H1 (cell line): ENCODE measurements around the gene RITA1. TPM values are rescaled to one million over a fixed set of nuclear protein-coding genes. Genes with fewer than 3 reads are reported as not detected.

Experiments
- CTCF ChIA-PET: fragments of 300-600 bp; sonication (Branson Sonifier 250); formaldehyde crosslinking; loops from one replicate; lab custom pipeline; 2021; ENCODE audit not compliant: partially characterized antibody; lab: Charles Lee
- POLR2A ChIA-PET: fragments of 300-600 bp; sonication (Branson Sonifier 250); formaldehyde crosslinking; loops from one replicate; lab custom pipeline; 2021; ENCODE audit warnings: inconsistent platforms; ENCODE audit not compliant: partially characterized antibody; lab: Charles Lee
- DNase-seq, 2 experiments: peaks; one replicate each; pipeline versions ENCODE4 v3.0.0 to v3.0.0-alpha.2; 2010 to 2022; ENCODE audit warnings: low spot score in 2 of 2, low read depth in 1 of 2, mixed read lengths in 1 of 2
- FAIRE-seq: peaks from 2 replicates; lab custom pipeline; 2011; peaks lifted over from hg19 to GRCh38; lab: Jason Lieb, UNC
- H2AFZ ChIP-seq: 2 replicates; pipeline ENCODE4 v1.8.1; 2012; ENCODE audit warnings: low read length, inconsistent platforms
- H2AK5ac ChIP-seq: 2 replicates; pipeline ENCODE4 v1.6.1; 2013; ENCODE audit warnings: low read depth, low read length
- H2BK120ac ChIP-seq: replicated peaks from 2 replicates; pipeline ENCODE3; 2013; ENCODE audit warnings: low read depth, low read length, inconsistent platforms
- H2BK12ac ChIP-seq: 2 replicates; pipeline ENCODE4 v1.6.1; 2013; ENCODE audit warnings: low read depth, low read length
- H2BK15ac ChIP-seq: 2 replicates; pipeline ENCODE4 v1.6.1; 2013; ENCODE audit warnings: low read length
- H2BK20ac ChIP-seq: 2 replicates; pipeline ENCODE4 v1.6.1; 2013; ENCODE audit warnings: low read length
- H2BK5ac ChIP-seq: 2 replicates; pipeline ENCODE4 v1.6.1; 2013; ENCODE audit warnings: low read depth, low read length
- H3K14ac ChIP-seq: 2 replicates; pipeline ENCODE4 v1.6.1; 2013; ENCODE audit warnings: inconsistent platforms; ENCODE audit not compliant: insufficient read length
- H3K18ac ChIP-seq: 2 replicates; pipeline ENCODE4 v1.6.1; 2013; ENCODE audit warnings: low read length; ENCODE audit errors: extremely low read depth
- H3K23ac ChIP-seq: 2 replicates; pipeline ENCODE4 v1.6.1; 2013; ENCODE audit warnings: inconsistent platforms; ENCODE audit not compliant: insufficient read length
- H3K23me2 ChIP-seq: 2 replicates; pipeline ENCODE4 v1.6.1; 2013; ENCODE audit warnings: low read depth, low read length
- H3K27ac ChIP-seq: 2 replicates; pipeline ENCODE4 v1.6.1; 2011; ENCODE audit warnings: low read depth, low read length, inconsistent platforms
- H3K27me3 ChIP-seq, 4 experiments: replicated peaks in 1 of 4; 1 replicate in 1 of 4; 2 replicates in 3 of 4; pipeline versions ENCODE4 v1.6.1 to v1.8.1; 2011 to 2013; ENCODE audit warnings: low read length in 3 of 4, mild to moderate bottlenecking in 3 of 4, inconsistent platforms in 2 of 4, mixed read lengths in 2 of 4, moderate library complexity in 1 of 4; ENCODE audit not compliant: control insufficient read depth in 3 of 4, insufficient read depth in 3 of 4; ENCODE audit errors: extremely low read depth in 1 of 4
- H3K36me3 ChIP-seq, 4 experiments: 2 replicates each; pipeline versions ENCODE4 v1.6.1 to v1.8.1; 2011 to 2013; ENCODE audit warnings: mild to moderate bottlenecking in 4 of 4, low read length in 3 of 4, moderate library complexity in 2 of 4, control low read depth in 1 of 4, inconsistent platforms in 1 of 4; ENCODE audit not compliant: insufficient read depth in 4 of 4, control insufficient read depth in 2 of 4
- H3K4ac ChIP-seq: replicated peaks from 2 replicates; pipeline ENCODE3; 2013; ENCODE audit warnings: low read length, low read depth, mixed read lengths, inconsistent platforms; ENCODE audit not compliant: insufficient read length
- H3K4me1 ChIP-seq, 4 experiments: replicated peaks in 1 of 4; 1 replicate in 1 of 4; 2 replicates in 3 of 4; pipeline versions ENCODE4 v1.6.1 to v1.8.1; 2011 to 2013; ENCODE audit warnings: low read length in 3 of 4, inconsistent platforms in 2 of 4, mixed read lengths in 1 of 4; ENCODE audit not compliant: insufficient read depth in 4 of 4, control insufficient read depth in 3 of 4
- H3K4me2 ChIP-seq, 2 experiments: 2 replicates each; pipeline versions ENCODE4 v1.6.1 to v1.8.1; 2011 to 2013; ENCODE audit warnings: low read depth in 2 of 2, low read length in 2 of 2, control low read depth in 1 of 2, inconsistent platforms in 1 of 2, mild to moderate bottlenecking in 1 of 2; ENCODE audit not compliant: insufficient read depth in 1 of 2
- H3K4me3 ChIP-seq, 4 experiments: fragments of 200-600, 300-600 bp in 1 of 4; sonication (generic), shearing (Covaris generic), sonication (Bioruptor Twin) in 1 of 4; 2 replicates each; pipeline versions ENCODE4 v1.5.1 to v1.8.1; 2011 to 2016; ENCODE audit warnings: low read length in 4 of 4, low read depth in 3 of 4, control low read depth in 2 of 4, inconsistent platforms in 2 of 4, mild to moderate bottlenecking in 2 of 4, mixed read lengths in 1 of 4, moderate library complexity in 1 of 4; ENCODE audit not compliant: insufficient read depth in 2 of 4; ENCODE audit errors: extremely low read depth in 1 of 4
- H3K56ac ChIP-seq: replicated peaks from 2 replicates; pipeline ENCODE3; 2013; ENCODE audit warnings: low read depth, mild to moderate bottlenecking, mixed read lengths, low read length, inconsistent platforms; ENCODE audit not compliant: insufficient read length
- H3K79me1 ChIP-seq: 2 replicates; pipeline ENCODE4 v1.6.1; 2013; ENCODE audit warnings: low read depth, low read length, control low read depth
- H3K79me2 ChIP-seq, 2 experiments: 2 replicates each; pipeline versions ENCODE4 v1.6.1 to v1.8.1; 2012 to 2013; ENCODE audit warnings: low read length in 2 of 2, mild to moderate bottlenecking in 2 of 2, inconsistent platforms in 1 of 2; ENCODE audit not compliant: insufficient read depth in 2 of 2, control insufficient read depth in 1 of 2
- H3K9ac ChIP-seq, 4 experiments: replicated peaks in 1 of 4; 1 replicate in 1 of 4; 2 replicates in 3 of 4; pipeline versions ENCODE4 v1.6.1 to v1.8.1; 2011 to 2013; ENCODE audit warnings: low read depth in 3 of 4, low read length in 3 of 4, control low read depth in 2 of 4, mild to moderate bottlenecking in 2 of 4, moderate library complexity in 2 of 4, inconsistent platforms in 1 of 4; ENCODE audit errors: extremely low read depth in 1 of 4
- H3K9me3 ChIP-seq, 2 experiments: 2 replicates each; pipeline versions ENCODE4 v1.6.1 to v1.8.1; 2012 to 2013; ENCODE audit warnings: mild to moderate bottlenecking in 2 of 2, moderate library complexity in 2 of 2, control low read depth in 1 of 2, inconsistent platforms in 1 of 2, low read depth in 1 of 2, low read length in 1 of 2, mixed read lengths in 1 of 2; ENCODE audit not compliant: insufficient read depth in 2 of 2
- H4K20me1 ChIP-seq, 2 experiments: replicated peaks in 1 of 2; 2 replicates each; pipeline versions ENCODE3 to v1.8.1; 2011 to 2013; ENCODE audit warnings: inconsistent platforms in 2 of 2, low read length in 2 of 2, mild to moderate bottlenecking in 1 of 2; ENCODE audit not compliant: insufficient read depth in 2 of 2, control insufficient read depth in 1 of 2
- H4K5ac ChIP-seq: 2 replicates; pipeline ENCODE4 v1.6.1; 2013; ENCODE audit warnings: low read length, low read depth, mixed read lengths, inconsistent platforms; ENCODE audit not compliant: insufficient read length
- H4K8ac ChIP-seq: 2 replicates; pipeline ENCODE4 v1.8.0; 2013; ENCODE audit warnings: mild to moderate bottlenecking, moderate library complexity, low read length, inconsistent platforms; ENCODE audit not compliant: insufficient read depth; ENCODE audit errors: extremely low read depth
- H4K91ac ChIP-seq: replicated peaks from 2 replicates; pipeline ENCODE3; 2013; ENCODE audit warnings: low read length, mixed read lengths, inconsistent platforms; ENCODE audit not compliant: insufficient read length
- TEAD4 ChIP-seq: IDR thresholded peaks from 2 replicates; pipeline ENCODE4 v1.6.1; 2012; ENCODE audit warnings: low read depth, low read length, inconsistent platforms, mixed read lengths
- WGBS, 2 experiments: shearing (Covaris generic) in 1 of 2; methylation state at CpG; one replicate each; pipeline versions ENCODE4 v1.1.6 to v1.1.7; 2013 to 2015; ENCODE audit warnings: low lambda C conversion rate in 2 of 2, mixed read lengths in 2 of 2, inconsistent platforms in 1 of 2, low coverage in 1 of 2, missing lambda C conversion rate in 1 of 2; ENCODE audit not compliant: insufficient replicate concordance in 2 of 2, insufficient coverage in 1 of 2, insufficient read length in 1 of 2; ENCODE audit errors: extremely low coverage in 1 of 2, missing lambda C conversion rate in 1 of 2; 5-methylcytosine and 5-hydroxymethylcytosine counted together
- polyA plus RNA-seq, 7 experiments: library from polyadenylated mRNA; depleted of rRNA in 3 of 7; stranded (reverse) in 5 of 7; unstranded in 2 of 7; fragments of >200 nt in 5 of 7; fragments of 200-250 nt in 2 of 7; gene quantifications; 1 replicate in 5 of 7; 2 replicates in 1 of 7; 4 replicates in 1 of 7; pipeline versions ENCODE4 v1.2.1 to v1.2.3, GENCODE V29; 2011 to 2013; ENCODE audit warnings: missing spikeins in 2 of 7, mixed read lengths in 2 of 7
- total RNA-seq: library from RNA; stranded (reverse); fragmentation: NEBNext Ultra II Directional; extraction: Animal tissue kit (Norgen Biotek cat#: 25700); gene quantifications from 2 replicates; pipeline ENCODE4 v1.2.1, GENCODE V29; 2021

RITA1 gene
- total and polyA plus RNA-seq, 2 of the 8 experiments (the other 6 are each of a cell fraction or from before 2014, with no cell fraction given), result 24.1 to 25.8 TPM

DNA sequence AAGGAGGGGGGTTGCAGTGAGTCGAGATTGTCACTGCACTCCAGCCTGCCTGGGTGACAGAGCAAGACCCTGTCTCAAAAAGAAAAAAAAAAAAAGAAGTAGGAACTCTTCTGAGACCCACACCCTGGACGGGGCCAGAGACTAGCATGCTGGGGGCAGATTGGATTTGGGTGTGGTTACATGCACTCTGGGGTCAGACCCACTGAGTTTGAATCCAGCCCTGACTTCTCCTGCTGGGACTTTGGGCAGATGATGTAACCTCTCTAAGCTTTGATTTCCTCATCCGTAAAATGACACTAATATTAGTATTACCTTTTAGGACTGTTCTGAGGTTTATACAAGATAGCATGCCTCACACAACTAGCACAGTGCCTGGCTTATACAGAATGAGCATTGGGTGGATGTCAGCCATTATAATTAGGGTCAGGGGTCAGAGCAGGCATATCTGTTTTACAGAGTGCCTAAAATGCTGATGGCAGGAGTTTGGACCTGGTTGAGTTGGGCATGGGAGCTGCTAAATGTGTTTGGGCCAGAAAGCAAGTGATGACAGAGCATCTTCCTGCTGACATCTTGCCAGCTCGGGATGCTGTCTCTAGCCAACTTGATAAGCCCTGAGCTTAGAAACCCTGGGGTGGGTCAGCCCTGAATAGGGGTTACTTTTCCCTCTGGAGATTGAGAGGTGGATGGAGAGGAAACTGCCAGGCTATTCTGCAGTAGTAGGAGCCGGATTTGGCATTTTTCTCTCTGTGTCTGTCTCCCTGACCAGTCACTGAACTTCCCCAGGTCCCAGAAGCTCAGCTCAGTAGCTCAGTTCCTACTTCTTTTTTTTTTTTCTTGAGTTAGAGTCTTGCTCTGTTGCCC lies 51.2 kb downstream of the RITA1 start:
- no peak for FAIRE-seq
- Histone ChIP-seq H3K4me3 (no peak overlapping the region), H3K9ac (no peak overlapping the region), H3K4me2 (no peak overlapping the region)
- no peak for TF ChIP-seq TEAD4
- TF ChIP-seq, all 59 proteins: peak for 0
- CTCF ChIA-PET, result interaction anchor here (0.9 kb wide), 1 partner anchor 76 kb away, joined by 4 read pairs; no protein-coding TSS in a partner anchor
- no peak overlapping the region for H2BK12ac ChIP-seq
- H2AFZ ChIP-seq, result no peak overlapping the region
- no peaks in the 10 kb centered on the region; a peak in 1 of 4 replicates for H3K79me2 ChIP-seq
- H3K4me1 ChIP-seq, result peaks cover 9 to 23% (median 18%) of the 10 kb centered on the region in 4 experiments
- H3K9me3 ChIP-seq, result no peaks in the 10 kb centered on the region
- H2BK15ac ChIP-seq, result no peak overlapping the region
- H3K36me3 ChIP-seq, result 0 out of 8 replicates have a peak, but pooled peaks cover 0 to 3% (median 0%) of the 10 kb centered on the region in 4 experiments
- H2BK5ac ChIP-seq, result no peak overlapping the region
- H3K56ac ChIP-seq, result no peak overlapping the region
- H3K23me2 ChIP-seq, result no peaks in the 10 kb centered on the region; the same call in 1 of the 2 replicates
- H4K91ac ChIP-seq, result no peak overlapping the region
- H2AK5ac ChIP-seq, result no peak overlapping the region
- POLR2A ChIA-PET, result interaction anchor here (1.0 to 4.9 kb wide), 4 partner anchors 10 to 130 kb away, joined by 3 to 16 read pairs (median 4); partner anchors contain the start of gene TPCN1
- H4K5ac ChIP-seq, result no peak overlapping the region
- H3K27me3 ChIP-seq, result no peaks in the 10 kb centered on the region; a peak in 1 of 7 replicates
- no peak for DNase-seq
- H3K23ac ChIP-seq, result no peak overlapping the region
- H2BK20ac ChIP-seq, result no peak overlapping the region
- no peak overlapping the region for H3K4ac ChIP-seq
- no peak overlapping the region for H2BK120ac ChIP-seq
- no peaks in the 10 kb centered on the region; the same call in 1 of the 2 replicates for H3K79me1 ChIP-seq
- H3K27ac ChIP-seq, result no peak overlapping the region
- 79% methylated on average over 5 of the region's 5 CpGs; no CpG with 5 or more reads in 1 of the 2 experiments for WGBS, 2 experiments
- no peak overlapping the region for H3K18ac ChIP-seq
- no peak overlapping the region for H4K8ac ChIP-seq
- peaks cover 0 to 2% of the 10 kb centered on the region in 2 experiments for H4K20me1 ChIP-seq
- no peak overlapping the region for H3K14ac ChIP-seq
